ENCODE results near the gene CASK.
"Not testable (repeated sequence)": the region's sequence is repeated elsewhere in the genome, so short reads cannot be mapped to it uniquely, and the experiment has no call there.

CASK gene

DNA sequence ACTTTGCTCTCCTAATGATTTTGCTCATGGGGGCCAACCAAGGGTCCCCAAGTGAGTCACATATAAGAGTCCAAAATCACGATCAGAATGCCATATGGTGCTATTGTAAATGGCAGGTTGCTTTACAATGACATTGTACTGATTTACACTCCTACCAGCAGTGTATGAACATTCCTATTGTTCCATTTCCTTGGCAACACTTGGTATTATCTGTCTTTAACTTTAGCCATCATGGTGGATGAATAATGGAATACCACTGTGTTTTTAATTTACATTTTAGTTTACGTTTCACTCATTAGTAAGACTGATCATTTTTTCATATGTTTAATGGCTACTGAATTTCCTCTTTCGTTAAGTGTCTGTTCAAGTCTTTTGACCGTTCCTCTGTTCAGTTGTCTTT is 379.7 kb downstream of the CASK start:
- DNase-seq: no peak

DNA sequence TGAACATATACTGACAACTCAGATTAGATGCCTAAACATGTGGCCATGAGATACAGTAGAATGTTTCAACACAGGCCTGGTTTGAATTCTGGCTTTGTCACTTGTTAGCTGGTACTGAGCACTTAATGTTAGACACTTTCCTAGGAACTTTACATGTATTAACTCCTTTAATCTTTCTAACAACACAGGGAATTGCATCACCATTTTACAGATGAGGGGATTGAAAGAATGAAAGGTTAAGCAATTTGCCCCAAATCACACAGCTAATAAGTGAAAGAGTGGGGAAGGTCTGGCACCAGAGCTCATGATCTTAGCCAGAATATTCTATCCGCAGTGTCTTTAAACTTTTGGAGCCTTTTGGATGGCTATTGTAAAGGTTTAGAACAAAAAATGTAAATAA is 380.3 kb downstream of the CASK start:
- DNase-seq: no peak

DNA sequence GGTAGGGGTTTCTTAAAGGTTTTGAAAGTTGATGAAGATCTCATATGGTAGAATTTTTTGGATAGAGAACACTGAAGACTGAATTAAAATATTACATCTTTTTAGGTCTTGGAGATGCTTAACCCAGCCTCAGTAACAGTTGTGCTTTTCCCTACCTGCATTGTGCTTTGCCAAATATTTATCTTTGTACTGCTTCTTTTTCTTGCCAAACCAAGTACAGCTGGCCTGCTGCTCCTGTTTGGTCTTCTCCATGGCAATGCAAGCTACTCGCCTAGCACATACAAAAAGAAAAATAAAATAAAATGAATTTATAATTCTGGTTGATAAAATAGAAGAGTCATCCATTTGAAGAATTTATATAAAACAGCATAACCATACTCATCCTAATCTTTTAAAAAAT is 380.8 kb downstream of the CASK start:
- DNase-seq: no peak

DNA sequence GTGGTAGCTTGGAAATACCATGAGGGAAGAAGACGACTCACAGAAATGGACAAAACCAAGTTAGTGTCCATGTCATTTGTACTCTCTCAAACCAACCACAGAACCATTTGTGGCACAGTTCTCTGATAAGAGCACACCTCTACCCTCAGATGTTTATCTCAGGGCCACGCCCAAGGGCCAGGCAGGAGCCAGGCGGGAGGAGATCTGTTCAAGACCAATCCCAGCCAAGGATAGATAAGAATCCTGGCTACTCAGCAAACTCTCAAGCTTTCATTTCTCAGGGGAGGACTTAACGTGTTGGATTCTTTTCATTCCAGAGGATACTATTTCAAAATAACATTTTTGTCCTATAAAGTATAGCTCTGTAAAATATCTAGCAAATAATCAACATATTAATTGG is 381.2 kb downstream of the CASK start:
- DNase-seq: no peak

DNA sequence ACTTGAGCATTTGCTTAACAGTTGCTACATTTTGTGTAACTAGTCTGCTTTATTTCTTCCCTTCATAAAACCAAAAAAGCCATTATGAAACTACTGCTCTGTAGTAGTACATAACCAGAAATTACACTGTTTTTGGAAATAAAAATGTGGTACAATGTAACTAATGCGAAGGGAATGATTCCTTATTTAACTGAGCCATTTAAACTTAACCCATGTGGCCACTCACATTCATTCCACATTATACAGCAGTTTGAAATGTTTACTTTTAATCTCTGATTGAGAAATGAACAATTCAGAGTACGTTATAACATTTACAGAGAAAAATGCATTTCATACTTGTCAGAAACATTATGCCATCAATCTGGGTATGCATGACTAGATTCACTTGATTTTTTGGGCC is 382.0 kb downstream of the CASK start:
- no peak for DNase-seq

DNA sequence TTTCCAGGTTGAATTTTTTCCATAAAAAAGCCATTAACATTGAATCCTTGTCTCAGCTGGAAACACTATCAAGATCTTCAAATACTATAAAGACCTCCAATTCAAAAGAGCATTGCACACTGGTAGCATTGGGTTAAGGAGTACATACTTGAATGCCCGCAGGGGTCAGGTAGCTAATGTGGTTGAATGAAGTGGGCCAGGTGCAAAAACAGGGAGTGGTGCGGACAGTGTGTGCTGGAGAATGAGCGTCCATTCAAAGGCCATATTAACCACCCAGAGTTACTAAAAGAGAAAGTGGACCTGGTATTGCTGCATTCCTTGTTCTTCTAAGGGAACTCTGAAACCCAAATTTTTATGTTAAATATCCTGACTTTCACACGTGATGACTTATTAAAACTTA is 384.6 kb downstream of the CASK start:
- no peak for DNase-seq

DNA sequence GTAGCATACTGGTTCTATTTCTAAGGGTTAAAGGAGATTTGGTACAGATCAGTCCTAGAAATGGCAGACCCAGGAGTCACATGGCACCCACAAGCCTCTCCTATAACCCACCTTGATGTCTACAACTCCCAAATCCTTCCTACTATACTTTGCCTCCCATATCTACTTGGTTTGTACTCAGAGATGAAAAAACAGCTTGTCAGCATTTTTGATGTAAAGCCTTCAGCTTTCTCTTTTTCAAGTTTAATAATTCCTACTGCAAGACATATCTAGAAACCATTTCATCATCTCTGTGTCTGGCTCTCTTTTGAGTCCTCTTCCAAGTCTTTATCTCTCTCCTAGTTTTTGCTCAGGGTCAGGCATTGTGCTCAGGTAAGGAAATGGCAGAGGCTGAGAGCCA is 393.3 kb downstream of the CASK start:
- no peak for DNase-seq

DNA sequence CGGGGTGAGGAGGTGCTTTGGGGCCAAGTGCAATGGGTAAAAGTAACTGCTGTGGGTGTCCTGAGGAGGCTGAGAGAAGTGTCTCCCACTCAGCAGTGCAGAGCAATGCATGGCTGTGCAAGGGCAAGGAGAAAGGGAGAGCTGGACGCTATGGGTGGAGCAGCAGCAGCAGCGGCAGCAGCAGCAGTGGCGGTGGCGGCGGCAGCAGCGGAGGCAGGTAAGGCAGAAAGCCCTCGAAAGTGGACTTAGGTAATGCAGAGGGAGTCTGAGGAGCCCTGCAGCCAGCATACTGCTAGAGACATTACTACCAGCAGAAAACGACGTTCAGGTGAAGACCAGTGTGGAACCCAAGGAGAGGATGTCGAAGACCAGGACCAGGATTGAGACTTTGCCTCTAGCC is 394.1 kb downstream of the CASK start:
- no peak for DNase-seq

DNA sequence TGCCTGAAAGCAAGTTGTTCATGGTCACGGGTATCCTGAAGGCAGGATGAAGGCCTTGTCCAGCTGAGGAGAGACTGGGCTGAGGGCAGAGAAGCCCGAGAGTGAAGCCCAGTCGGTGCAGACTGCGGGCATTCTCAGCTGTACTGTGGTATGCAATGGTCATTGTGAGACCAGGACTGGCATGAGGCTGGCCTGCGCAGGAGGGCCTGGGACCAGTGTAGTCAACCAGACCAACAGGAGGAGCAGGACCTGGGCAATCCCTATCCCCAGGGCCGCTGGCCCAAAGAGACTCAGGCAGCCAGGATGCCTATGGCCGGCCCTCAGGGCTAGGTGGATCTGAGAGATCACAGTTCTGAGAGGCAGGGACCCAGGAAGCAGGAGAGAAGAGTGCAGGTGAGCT is 394.6 kb downstream of the CASK start:
- DNase-seq: no peak

DNA sequence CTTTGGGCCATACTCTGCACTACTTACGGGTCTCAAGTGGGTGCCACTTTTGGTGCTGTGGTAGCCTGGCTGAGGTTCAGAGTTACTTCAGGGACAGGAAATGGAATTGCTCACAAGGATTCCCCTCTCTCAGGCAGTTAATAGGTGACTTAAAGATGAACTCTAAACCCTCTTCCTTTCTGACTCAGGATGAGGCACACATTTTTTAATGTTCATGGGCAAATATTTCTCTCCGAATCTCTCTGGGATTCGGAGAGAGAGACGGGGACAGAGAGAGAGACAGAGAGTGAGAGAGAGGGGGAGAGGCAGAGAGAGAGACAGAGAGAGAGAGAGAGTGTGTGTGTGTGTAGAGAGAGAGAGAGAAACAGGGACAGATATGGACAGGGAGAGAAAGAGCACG is 396.4 kb downstream of the CASK start:
- DNase-seq: no peak

DNA sequence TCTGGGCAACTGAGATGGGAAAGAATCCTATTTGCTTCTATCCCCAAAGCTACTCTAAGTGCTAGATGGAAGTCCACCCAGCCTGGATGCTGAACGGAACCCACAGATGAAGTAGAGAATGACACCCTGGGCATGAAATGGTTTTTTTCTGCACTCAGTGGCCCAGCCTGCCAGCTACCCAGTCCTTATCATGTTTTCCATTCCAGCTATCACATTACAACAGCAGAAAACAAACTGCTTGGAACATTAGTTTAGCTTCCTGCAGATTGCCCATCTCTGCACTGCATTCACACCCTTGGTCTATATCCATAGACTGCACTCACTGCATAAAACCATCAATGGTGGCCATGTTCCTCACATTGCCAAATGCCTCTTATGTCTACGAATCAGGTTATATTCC is 397.1 kb downstream of the CASK start:
- DNase-seq: no peak

DNA sequence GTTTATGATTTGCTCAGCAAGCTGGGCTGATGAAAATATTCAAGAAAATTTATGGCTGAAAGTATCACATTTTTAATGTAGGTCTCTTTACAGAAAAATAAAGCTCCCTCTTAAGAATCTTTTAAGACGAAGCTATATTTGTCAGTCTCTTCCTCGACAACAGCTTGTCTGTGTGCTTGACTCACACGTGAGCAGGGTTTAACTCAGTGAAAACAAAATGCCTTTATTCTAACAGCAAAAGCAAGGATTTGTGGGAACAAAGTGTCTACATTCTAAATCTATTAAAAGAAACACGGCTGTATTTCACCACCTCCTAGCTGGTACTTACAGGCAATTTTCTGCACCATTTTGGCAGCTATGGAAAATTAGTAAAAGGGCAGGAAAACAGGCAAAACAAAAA is 400.7 kb downstream of the CASK start:
- DNase-seq: no peak

DNA sequence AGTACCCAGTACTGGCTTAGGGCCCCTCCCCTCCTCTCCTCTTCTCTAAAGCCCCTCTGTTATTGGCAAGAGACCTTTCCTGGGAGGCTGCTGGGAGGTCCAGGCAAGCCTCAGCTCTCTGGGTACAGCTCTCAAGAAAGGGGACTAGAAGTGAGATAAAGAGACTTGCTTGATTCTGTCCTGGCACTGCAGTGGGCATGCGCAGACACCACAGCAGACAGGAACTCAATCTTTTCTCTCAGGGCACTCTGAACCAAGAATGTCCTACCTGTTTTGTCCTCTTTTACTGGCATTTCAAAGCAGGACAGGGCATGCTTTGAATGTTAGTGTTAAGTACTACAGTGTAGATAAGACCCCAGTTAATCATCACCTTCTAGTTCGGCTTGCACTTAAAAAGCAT is 401.3 kb downstream of the CASK start:
- no peak for DNase-seq

DNA sequence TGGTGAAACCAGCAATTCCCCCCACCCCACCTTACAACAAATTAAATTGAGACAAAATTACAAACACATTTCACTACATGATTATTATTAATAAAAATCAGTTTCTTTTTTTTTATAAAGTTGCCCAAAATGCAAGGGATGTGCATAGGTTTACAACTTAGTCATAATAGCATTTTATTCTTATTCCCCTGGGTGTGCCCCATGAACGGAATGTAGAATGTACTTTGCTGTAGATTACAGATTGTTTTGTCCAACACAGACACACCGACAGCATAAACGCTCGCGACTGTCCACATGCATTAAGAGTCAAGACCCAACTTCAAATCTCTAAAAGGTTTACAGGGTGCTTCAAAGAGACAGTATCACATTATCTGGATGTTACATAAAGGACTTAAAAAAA is 403.9 kb downstream of the CASK start:
- no peak for DNase-seq

DNA sequence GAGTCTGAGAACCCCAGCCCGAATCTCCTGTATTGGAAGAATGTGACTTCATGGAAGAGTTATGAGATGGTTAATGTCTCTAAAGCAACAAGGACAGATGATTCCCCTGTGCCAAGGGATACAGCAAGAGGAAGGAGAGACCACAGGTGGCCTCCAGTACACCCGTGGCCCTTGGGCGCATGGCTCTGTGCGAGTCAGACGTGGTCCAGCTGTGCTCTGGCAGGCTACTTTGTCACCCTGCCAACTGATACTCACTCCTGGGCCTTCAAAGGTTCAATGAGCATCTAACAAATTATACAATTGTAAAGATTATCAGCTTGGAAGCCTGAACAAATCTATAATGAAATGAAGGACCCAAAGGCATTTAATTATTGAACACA is 404.5 kb downstream of the CASK start:
- DNase-seq: no peak

DNA sequence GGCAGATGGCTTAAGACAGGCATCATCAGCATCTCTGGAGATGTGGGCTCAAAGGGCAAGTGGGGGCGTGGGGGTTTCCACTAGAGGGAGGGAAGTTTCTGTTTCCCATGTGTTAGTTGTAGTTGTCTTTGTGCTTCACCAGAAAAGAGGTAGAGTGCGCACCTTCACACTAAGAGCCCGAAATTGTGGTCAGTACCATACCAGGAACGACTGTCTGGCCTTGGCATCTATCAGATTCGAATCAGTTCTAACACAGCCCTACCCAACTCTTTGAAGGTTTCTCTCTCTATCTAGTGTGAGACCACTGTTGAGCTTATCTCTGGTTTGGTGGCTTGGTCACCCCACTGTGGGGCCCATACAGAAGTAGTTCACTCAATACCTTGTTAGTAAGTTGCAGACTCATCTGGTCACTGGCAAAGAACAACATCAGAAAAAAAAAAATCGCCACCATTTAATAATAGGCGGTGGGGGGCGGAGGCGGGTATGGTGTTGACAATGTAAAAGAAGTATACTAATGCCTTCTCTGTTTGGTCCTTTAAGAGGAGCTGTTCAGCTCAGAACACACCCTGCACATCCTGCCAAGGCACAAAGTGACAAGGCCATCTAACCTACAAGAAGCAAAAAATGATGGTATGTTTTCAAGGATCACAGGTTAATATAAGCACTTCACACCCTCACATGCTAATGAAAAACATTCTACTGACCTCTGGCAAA is 405.1 kb downstream of the CASK start:
- no peak for DNase-seq

DNA sequence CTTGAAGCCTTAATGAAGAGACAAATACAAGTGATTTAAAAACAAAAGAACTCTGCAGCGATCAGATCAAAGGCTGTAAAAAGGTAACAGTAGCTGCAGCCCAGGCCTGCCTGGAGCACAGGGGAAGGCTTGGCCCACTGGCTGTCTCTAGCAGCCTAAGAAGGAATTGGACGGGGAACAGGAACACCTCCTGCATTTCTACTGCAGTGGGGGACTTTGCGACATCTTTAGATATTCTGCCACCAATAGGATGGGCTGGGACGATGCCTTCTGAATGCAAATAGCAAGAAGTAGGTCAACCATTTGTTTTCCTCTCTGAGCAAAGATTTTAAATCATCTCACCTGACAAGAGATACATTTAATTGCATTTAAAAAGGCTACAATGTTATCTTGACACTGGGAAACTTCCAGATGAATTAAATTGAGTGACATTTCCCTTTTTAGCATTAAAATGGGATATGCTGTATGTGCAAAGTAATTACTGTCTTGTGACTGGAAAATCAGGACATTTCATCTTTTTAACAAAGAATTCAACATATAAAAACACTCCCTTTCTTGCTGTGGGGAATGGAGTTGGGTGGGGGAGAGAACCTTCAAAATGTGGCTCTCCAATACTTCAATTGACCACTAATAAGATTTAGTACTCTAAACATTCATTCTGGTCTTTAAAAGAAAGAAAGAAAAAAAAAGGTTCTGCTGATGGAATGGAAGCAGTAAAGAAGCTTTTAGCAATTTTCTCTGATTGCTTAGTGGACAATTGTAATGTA is 406.2 kb downstream of the CASK start:
- no peak for DNase-seq

DNA sequence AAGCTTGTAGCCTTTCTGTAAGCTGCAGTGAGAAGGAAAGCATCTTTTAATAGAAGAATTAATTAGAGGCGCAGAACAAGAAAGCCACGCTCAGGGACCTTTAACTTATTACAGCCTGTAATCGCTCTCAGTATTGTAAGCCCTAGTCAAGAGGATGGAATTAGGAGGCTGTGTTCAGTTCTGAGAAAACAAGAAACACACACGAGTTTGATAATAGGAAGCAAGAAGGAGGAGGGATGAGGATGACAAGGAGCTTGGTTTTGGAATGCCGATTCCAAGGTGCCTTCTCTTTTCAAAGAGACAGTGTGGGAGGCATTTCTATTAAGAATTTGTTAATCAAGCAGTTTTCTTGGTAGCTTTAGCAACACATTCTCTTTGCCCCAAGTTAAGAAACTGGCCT is 406.9 kb downstream of the CASK start:
- DNase-seq: no peak

DNA sequence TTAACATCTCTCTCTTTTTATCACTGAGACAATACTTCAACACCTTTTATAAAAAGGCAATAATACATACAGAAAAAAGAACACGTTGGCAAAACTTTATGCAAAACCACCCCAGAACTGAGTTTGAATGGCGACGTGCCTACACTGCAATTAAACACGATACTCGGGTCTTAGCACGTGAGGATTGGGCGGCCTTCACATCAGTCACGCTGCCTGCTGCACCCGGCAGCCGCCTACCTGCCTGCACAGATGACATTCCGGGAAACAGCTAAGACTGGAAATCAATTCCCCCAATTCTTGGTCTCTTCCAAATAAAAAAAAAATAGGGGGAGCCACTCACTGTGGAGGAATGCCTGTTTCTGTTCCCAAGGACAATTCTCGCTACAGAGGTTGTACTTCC is 408.0 kb downstream of the CASK start:
- DNase-seq: no peak

DNA sequence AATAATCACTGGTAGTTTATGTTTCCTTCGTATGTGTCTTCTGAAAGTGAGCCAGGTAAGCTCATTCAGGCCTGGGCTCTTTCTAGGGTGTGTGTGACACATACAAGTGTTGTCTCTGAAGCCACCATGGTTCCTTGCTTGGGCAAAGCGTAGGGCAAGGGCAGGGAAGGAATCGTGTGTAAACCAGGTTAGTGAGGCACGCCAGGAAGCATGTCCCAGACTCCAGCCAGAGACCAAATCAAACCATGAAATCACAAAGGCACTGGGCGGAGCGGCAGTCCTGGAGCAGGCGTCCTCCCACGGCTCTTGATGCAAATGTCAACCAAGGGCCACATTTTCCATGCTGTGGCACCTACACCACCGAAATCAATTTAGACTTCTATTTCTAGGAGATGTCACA is 409.2 kb downstream of the CASK start:
- DNase-seq: no peak

DNA sequence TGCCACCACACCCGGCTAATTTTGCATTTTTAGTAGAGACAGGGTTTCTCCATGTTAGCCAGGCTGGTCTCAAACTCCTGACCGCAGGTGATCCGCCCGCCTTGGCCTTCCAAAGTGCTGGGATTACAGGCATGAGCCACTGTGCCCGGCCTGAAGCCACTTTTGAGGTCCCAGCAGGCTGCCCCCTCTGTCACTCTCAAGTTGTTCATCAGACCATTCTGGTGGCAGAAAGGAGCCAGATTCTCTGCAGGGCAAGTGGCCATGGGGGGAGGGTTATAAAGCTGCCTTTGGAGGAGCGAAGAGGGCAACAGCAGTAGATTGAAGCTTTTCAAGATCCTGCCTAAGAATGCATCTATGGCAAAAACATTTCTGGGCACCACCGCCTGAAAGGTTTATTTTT is 410.5 kb downstream of the CASK start:
- not testable (repeated sequence) for DNase-seq

DNA sequence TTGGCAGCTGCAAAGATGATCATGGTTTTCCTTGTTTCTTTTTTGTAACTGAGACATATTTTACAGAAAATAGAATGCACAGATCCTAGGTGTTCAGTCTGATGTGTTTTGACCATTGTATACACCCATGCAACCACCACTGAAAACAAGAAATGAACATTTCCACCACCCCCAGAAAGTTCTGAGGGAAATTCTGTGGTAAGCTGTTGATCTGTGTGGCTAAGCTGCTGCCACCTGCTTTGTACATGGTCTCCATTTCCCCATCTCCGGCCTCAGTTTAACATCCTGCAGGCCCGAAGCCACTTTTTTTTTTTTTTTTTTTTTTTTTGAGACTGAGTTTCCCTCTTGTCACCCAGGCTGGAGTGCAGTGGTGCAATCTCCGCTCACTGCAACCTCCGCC is 411.0 kb downstream of the CASK start:
- no peak for DNase-seq

DNA sequence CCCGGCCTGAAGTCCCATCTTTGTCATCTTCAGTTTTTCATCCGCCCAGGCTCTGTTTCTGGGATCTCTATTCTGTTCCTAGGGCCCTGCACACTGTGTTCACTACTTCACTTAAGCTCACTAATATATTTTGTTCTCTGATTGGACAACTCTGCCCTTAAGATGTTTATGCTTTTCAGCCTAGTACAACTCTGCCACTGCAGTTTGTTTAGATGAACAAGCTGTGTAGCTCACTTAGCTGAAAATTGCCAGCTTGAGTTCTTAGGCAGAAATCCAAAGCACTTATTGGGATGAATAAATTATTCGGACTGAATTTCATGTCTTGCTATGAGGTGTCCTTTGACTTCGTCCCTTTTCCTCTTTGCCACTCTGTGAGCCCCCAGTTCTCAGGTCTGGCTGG is 415.4 kb downstream of the CASK start:
- no peak for DNase-seq

DNA sequence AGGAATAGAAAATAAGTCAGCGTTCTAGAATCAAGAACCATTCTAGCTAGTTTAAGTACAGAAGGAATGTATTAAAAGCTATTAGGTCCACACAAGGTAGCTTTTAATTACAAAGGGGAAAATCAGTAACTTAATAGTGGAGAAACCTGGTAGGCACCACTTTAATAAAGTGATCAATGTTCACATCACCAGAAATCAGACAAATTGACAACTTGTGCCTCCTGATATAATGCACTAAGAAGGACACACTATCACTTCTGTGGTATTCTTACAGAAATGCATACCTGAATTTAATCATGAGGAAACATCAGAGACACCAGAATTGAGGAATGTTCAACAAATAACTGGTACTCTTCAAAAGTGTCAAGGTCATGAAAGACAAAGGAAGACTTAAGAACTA is 421.4 kb downstream of the CASK start:
- no peak for DNase-seq

DNA sequence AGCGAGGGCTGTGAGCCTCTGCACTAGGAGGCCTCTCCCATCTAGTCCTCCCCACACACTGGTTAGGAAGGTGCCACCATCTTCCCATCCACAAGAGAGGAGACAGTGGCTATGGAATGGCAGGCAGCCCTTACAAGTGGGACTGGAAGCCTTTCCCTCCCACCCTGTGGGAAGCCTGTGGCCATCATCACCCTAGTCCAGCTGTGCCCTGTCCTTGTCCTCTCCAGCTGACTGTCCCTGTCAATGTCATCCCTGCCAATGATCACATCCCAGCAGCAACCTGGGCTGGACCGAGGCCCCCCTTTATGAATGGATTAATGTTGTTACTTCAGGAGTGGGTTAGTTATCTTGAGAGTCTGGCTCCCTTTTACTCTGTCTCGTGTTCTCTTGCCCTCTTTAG is 423.4 kb downstream of the CASK start:
- DNase-seq: no peak

Measured in KG1 (cell line).